ENCODE results near the gene THOC5.

DNA sequence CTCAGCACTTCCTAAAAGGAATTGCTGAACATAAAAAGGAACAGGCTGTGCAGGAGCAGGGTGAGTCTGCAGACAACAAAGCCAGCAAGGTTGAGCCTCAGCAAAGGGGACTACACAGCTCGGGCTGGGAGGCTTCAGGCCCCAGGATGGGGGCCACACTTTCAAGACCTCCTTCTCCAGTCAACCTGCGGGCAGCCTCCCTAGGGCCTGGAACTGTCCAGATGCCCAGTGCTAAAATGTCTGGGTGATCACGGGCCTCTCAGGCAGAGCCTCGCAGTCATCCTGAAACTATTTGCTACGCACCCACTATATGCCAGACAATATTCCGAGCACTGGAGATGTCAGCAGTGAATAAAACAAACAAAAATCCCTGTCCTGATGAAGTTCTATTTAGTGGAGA lies 77.4 kb downstream of the THOC5 start:
- TF ChIP-seq, protein P1, sequence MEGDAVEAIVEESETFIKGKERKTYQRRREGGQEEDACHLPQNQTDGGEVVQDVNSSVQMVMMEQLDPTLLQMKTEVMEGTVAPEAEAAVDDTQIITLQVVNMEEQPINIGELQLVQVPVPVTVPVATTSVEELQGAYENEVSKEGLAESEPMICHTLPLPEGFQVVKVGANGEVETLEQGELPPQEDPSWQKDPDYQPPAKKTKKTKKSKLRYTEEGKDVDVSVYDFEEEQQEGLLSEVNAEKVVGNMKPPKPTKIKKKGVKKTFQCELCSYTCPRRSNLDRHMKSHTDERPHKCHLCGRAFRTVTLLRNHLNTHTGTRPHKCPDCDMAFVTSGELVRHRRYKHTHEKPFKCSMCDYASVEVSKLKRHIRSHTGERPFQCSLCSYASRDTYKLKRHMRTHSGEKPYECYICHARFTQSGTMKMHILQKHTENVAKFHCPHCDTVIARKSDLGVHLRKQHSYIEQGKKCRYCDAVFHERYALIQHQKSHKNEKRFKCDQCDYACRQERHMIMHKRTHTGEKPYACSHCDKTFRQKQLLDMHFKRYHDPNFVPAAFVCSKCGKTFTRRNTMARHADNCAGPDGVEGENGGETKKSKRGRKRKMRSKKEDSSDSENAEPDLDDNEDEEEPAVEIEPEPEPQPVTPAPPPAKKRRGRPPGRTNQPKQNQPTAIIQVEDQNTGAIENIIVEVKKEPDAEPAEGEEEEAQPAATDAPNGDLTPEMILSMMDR (IDR thresholded peaks at IDR 0.05): no peak
- TF ChIP-seq POLR2A (IDR thresholded peaks at IDR 0.05): no peak
